ENCODE data around the gene DDAH1. TPM values are rescaled to one million over a fixed set of nuclear protein-coding genes. Genes with fewer than 3 reads are reported as not detected.

The DDAH1 gene
- total and polyA plus RNA-seq, 2 of the 8 experiments (the other 6 are each of a cell fraction or from before 2014, with no cell fraction given): 22.8 to 54.5 TPM

- no peak for TF ChIP-seq CHD7 (IDR thresholded peaks at IDR 0.05; ENCODE audit: insufficient replicate concordance, low read length)
- no peak for TF ChIP-seq HDAC2 (IDR thresholded peaks at IDR 0.05; ENCODE audit: borderline replicate concordance in 1 of 2, low read depth in 2 of 2, low read length in 2 of 2)
- no peak for TF ChIP-seq SP1 (IDR thresholded peaks at IDR 0.05; ENCODE audit: low read depth, low read length)
- no peak for TF ChIP-seq POU5F1 (IDR thresholded peaks at IDR 0.05; ENCODE audit: low read depth, low read length)
- TF ChIP-seq KDM5A (IDR thresholded peaks at IDR 0.05; ENCODE audit: low read length): no peak
- no peak for TF ChIP-seq RXRA (IDR thresholded peaks at IDR 0.05; ENCODE audit: insufficient read depth, low read depth, low read length)
- TF ChIP-seq MAX (IDR thresholded peaks at IDR 0.05): no peak
These were observed 14.5 kb upstream of the DDAH1 start (continued) for GRCh38 chr1:85479491-85479890.
